ENCODE measurements around the gene PRDM16.

Gene PRDM16

GRCh38 chr1:3444298-3444697 lies 375.3 kb downstream of the PRDM16 start:
- Mint-ChIP-seq H3K4me1 (no peaks in the 10 kb centered on the region), H3K9me3 (no peaks in the 10 kb centered on the region), H3K27ac (no peak overlapping the region), H3K27me3 (peaks cover 4% of the 10 kb centered on the region), H3K36me3 (no peaks in the 10 kb centered on the region), H3K4me3 (no peak overlapping the region)
- DNase-seq = no peak
- CTCF ChIA-PET = no interaction called here

- no peak overlapping the region for H3K27ac Mint-ChIP-seq
- no peaks in the 10 kb centered on the region for H3K9me3 Mint-ChIP-seq
- H3K27me3 Mint-ChIP-seq = peaks cover 4% of the 10 kb centered on the region
- no peaks in the 10 kb centered on the region for H3K4me1 Mint-ChIP-seq
- no peaks in the 10 kb centered on the region for H3K36me3 Mint-ChIP-seq
- no peak for DNase-seq
- no peak overlapping the region for H3K4me3 Mint-ChIP-seq
- CTCF ChIA-PET = no interaction called here
Measured at GRCh38 chr1:3444736-3445135, 375.7 kb downstream of the PRDM16 start.

GRCh38 chr1:3450202-3450863 lies 381.3 kb downstream of the PRDM16 start:
- no peak for DNase-seq
- no peak overlapping the region for H3K27ac Mint-ChIP-seq
- no peaks in the 10 kb centered on the region for H3K9me3 Mint-ChIP-seq
- no peak overlapping the region for H3K4me3 Mint-ChIP-seq
- CTCF ChIA-PET = no interaction called here
- H3K36me3 Mint-ChIP-seq = no peaks in the 10 kb centered on the region
- H3K4me1 Mint-ChIP-seq = peaks cover 2% of the 10 kb centered on the region
- H3K27me3 Mint-ChIP-seq = peaks cover 30% of the 10 kb centered on the region

- no peaks in the 10 kb centered on the region for H3K9me3 Mint-ChIP-seq
- no peak overlapping the region for H3K27ac Mint-ChIP-seq
- DNase-seq = no peak
- H3K4me1 Mint-ChIP-seq = peaks cover 2% of the 10 kb centered on the region
- H3K4me3 Mint-ChIP-seq = no peak overlapping the region
- no peaks in the 10 kb centered on the region for H3K36me3 Mint-ChIP-seq
- H3K27me3 Mint-ChIP-seq = peaks cover 36% of the 10 kb centered on the region
- CTCF ChIA-PET = no interaction called here
Measured at GRCh38 chr1:3450983-3451382, 382.0 kb downstream of the PRDM16 start.

- Mint-ChIP-seq H3K9me3 (no peaks in the 10 kb centered on the region), H3K27ac (no peak overlapping the region), H3K27me3 (peaks cover 49% of the 10 kb centered on the region), H3K4me1 (peaks cover 2% of the 10 kb centered on the region), H3K36me3 (no peaks in the 10 kb centered on the region), H3K4me3 (no peak overlapping the region)
- CTCF ChIA-PET = interaction anchor here (0.6 to 3.2 kb wide), 17 partner anchors 9 to 225 kb away, joined by 3 to 15 read pairs (median 7); no protein-coding TSS in a partner anchor
- no peak for DNase-seq
Measured at GRCh38 chr1:3451994-3452865, 383.2 kb downstream of the PRDM16 start.

- Mint-ChIP-seq H3K4me1 (peaks cover 2% of the 10 kb centered on the region), H3K9me3 (no peaks in the 10 kb centered on the region), H3K27ac (no peak overlapping the region), H3K27me3 (peaks cover 54% of the 10 kb centered on the region), H3K4me3 (no peak overlapping the region), H3K36me3 (no peaks in the 10 kb centered on the region)
- CTCF ChIA-PET = interaction anchor here (0.6 to 3.2 kb wide), 17 partner anchors 10 to 224 kb away, joined by 3 to 15 read pairs (median 7); no protein-coding TSS in a partner anchor
- no peak for DNase-seq
Measured at GRCh38 chr1:3452866-3453175, 383.8 kb downstream of the PRDM16 start.

GRCh38 chr1:3453203-3453761 lies 384.3 kb downstream of the PRDM16 start:
- Mint-ChIP-seq H3K27ac (no peak overlapping the region), H3K4me1 (peaks cover 2% of the 10 kb centered on the region), H3K9me3 (no peaks in the 10 kb centered on the region), H3K4me3 (peak overlapping the region; percentile 40), H3K36me3 (no peaks in the 10 kb centered on the region), H3K27me3 (peaks cover 59% of the 10 kb centered on the region)
- DNase-seq = peak; percentile 80
- CTCF ChIA-PET = interaction anchor here (0.6 to 3.2 kb wide), 19 partner anchors 10 to 224 kb away, joined by 3 to 15 read pairs (median 6); no protein-coding TSS in a partner anchor

- H3K27ac Mint-ChIP-seq = no peak within 1 kb of the TSS
- H3K36me3 Mint-ChIP-seq = no peaks in the 10 kb centered on the region
- H3K4me1 Mint-ChIP-seq = peaks cover 2% of the 10 kb centered on the region
- peak; percentile 54 for DNase-seq
- H3K27me3 Mint-ChIP-seq = peaks cover 60% of the 10 kb centered on the region
- H3K9me3 Mint-ChIP-seq = no peaks in the 10 kb centered on the region
- peak within 1 kb of the TSS; percentile 38 for H3K4me3 Mint-ChIP-seq
- CTCF ChIA-PET = interaction anchor here (0.6 to 3.2 kb wide), 11 partner anchors 9 to 175 kb away, joined by 3 to 15 read pairs (median 8); no protein-coding TSS in a partner anchor
Measured at GRCh38 chr1:3453891-3454810, 385.1 kb downstream of the PRDM16 start, which contains the start of gene ARHGEF16. TSS of gene ARHGEF16 (plus strand) at chr1:3454665. CDS start at chr1:3463085, 8,420 bp downstream.

GRCh38 chr1:3454811-3455618 lies 386.0 kb downstream of the PRDM16 start:
- Mint-ChIP-seq H3K9me3 (no peaks in the 10 kb centered on the region), H3K27ac (no peak overlapping the region), H3K36me3 (no peaks in the 10 kb centered on the region), H3K4me3 (peak overlapping the region; percentile 38), H3K27me3 (peaks cover 61% of the 10 kb centered on the region), H3K4me1 (peaks cover 2% of the 10 kb centered on the region)
- peak; percentile 40 for DNase-seq
- CTCF ChIA-PET = no interaction called here

- CTCF ChIA-PET = no interaction called here
- no peak overlapping the region for H3K27ac Mint-ChIP-seq
- H3K4me3 Mint-ChIP-seq = no peak overlapping the region
Measured at GRCh38 chr1:3455670-3456448, 386.9 kb downstream of the PRDM16 start.

GRCh38 chr1:3456449-3456963 lies 387.5 kb downstream of the PRDM16 start:
- Mint-ChIP-seq H3K9me3 (no peaks in the 10 kb centered on the region), H3K4me1 (peaks cover 2% of the 10 kb centered on the region), H3K4me3 (no peak overlapping the region), H3K27ac (no peak overlapping the region), H3K27me3 (peaks cover 59% of the 10 kb centered on the region), H3K36me3 (no peaks in the 10 kb centered on the region)
- CTCF ChIA-PET = no interaction called here
- no peak for DNase-seq

More at GRCh38 chr1:3455670-3456448, 386.9 kb downstream of the PRDM16 start:
- Mint-ChIP-seq H3K27me3 (peaks cover 63% of the 10 kb centered on the region), H3K4me1 (peaks cover 2% of the 10 kb centered on the region), H3K9me3 (no peaks in the 10 kb centered on the region), H3K36me3 (no peaks in the 10 kb centered on the region)
- DNase-seq = no peak

Measured in activated naive CD4-positive, alpha-beta T cell treated with anti-CD3 and anti-CD28 coated beads, Interleukin-2, amount 10 ng/mL, durations not matched to agents 7 days and 5 days (primary cell).